Mesenchymal stem cell (in vitro differentiated cells and primary cell): ENCODE measurements around the gene INPP5D.

ENCODE experiments used
- DNase-seq: peaks from one replicate; pipeline ENCODE4 v3.0.0-alpha.2; 2013
- H2AFZ ChIP-seq: one replicate; pipeline ENCODE4 v1.6.1; 2013; ENCODE audit warnings: low read depth, mild to moderate bottlenecking, control low read depth, inconsistent platforms, low read length, moderate library complexity
- H2AK5ac ChIP-seq: 2 replicates; pipeline ENCODE4 v1.6.1; 2013; ENCODE audit warnings: low read length, moderate library complexity, mild to moderate bottlenecking, inconsistent platforms; ENCODE audit not compliant: severe bottlenecking
- H2BK120ac ChIP-seq: one replicate; pipeline ENCODE4 v1.6.1; 2013; ENCODE audit warnings: low read depth, mild to moderate bottlenecking, inconsistent platforms, low read length, moderate library complexity
- H2BK12ac ChIP-seq, 2 experiments: one replicate each; pipeline ENCODE4 v1.6.1; 2013; ENCODE audit warnings: inconsistent platforms in 2 of 2, low read length in 2 of 2, mild to moderate bottlenecking in 2 of 2, moderate library complexity in 2 of 2, control low read depth in 1 of 2
- H2BK15ac ChIP-seq: one replicate; pipeline ENCODE4 v1.6.1; 2013; ENCODE audit warnings: mild to moderate bottlenecking, low read depth, inconsistent platforms; ENCODE audit not compliant: poor library complexity, severe bottlenecking
- H2BK5ac ChIP-seq: 2 replicates; pipeline ENCODE4 v1.6.1; 2013; ENCODE audit warnings: low read depth, mild to moderate bottlenecking, low read length, control low read depth, inconsistent platforms; ENCODE audit not compliant: poor library complexity, severe bottlenecking
- H3K14ac ChIP-seq, 2 experiments: one replicate each; pipeline ENCODE4 v1.6.1; 2013; ENCODE audit warnings: inconsistent platforms in 2 of 2, low read length in 2 of 2, control low read depth in 1 of 2, mild to moderate bottlenecking in 1 of 2, moderate library complexity in 1 of 2
- H3K18ac ChIP-seq, 2 experiments: one replicate each; pipeline ENCODE4 v1.6.1; 2013; ENCODE audit warnings: inconsistent platforms in 2 of 2, low read length in 2 of 2, control low read depth in 1 of 2, low read depth in 1 of 2, mild to moderate bottlenecking in 1 of 2
- H3K23ac ChIP-seq, 2 experiments: one replicate each; pipeline ENCODE4 v1.6.1; 2013; ENCODE audit warnings: inconsistent platforms in 2 of 2, low read length in 2 of 2, mild to moderate bottlenecking in 2 of 2, moderate library complexity in 2 of 2, control low read depth in 1 of 2
- H3K27ac ChIP-seq: 2 replicates; pipeline ENCODE4 v1.5.1; 2013; ENCODE audit warnings: mild to moderate bottlenecking, moderate library complexity, low read length, control low read depth, inconsistent platforms; ENCODE audit not compliant: poor library complexity, severe bottlenecking
- H3K27me3 ChIP-seq, 2 experiments: 2 replicates each; pipeline versions ENCODE4 v1.6.1 to v1.7.0; 2013; ENCODE audit warnings: low read length in 2 of 2, mild to moderate bottlenecking in 2 of 2, moderate library complexity in 2 of 2, control low read depth in 1 of 2, inconsistent platforms in 1 of 2; ENCODE audit not compliant: control insufficient read depth in 1 of 2, insufficient read depth in 1 of 2
- H3K36me3 ChIP-seq, 2 experiments: 2 replicates each; pipeline versions ENCODE4 v1.6.1 to v1.7.0; 2013; ENCODE audit warnings: low read length in 2 of 2, control low read depth in 1 of 2, inconsistent platforms in 1 of 2, low read depth in 1 of 2, mild to moderate bottlenecking in 1 of 2; ENCODE audit not compliant: insufficient read depth in 2 of 2, control insufficient read depth in 1 of 2
- H3K4ac ChIP-seq, 2 experiments: one replicate each; pipeline ENCODE4 v1.6.1; 2013; ENCODE audit warnings: inconsistent platforms in 2 of 2, low read length in 2 of 2, mild to moderate bottlenecking in 2 of 2, moderate library complexity in 2 of 2, control low read depth in 1 of 2, low read depth in 1 of 2
- H3K4me1 ChIP-seq: 2 replicates; pipeline ENCODE4 v1.6.1; 2013; ENCODE audit warnings: low read depth, low read length, control low read depth; ENCODE audit not compliant: control insufficient read depth, insufficient read depth
- H3K4me2 ChIP-seq: 2 replicates; pipeline ENCODE4 v1.6.1; 2013; ENCODE audit warnings: low read length, mild to moderate bottlenecking, inconsistent platforms; ENCODE audit not compliant: poor library complexity, severe bottlenecking
- H3K4me3 ChIP-seq, 2 experiments: 2 replicates each; pipeline versions ENCODE4 v1.5.1 to v1.7.0; 2013; ENCODE audit warnings: low read length in 2 of 2, mild to moderate bottlenecking in 2 of 2, control low read depth in 1 of 2, low read depth in 1 of 2; ENCODE audit not compliant: insufficient read depth in 1 of 2
- H3K79me1 ChIP-seq: replicated peaks from 2 replicates; pipeline ENCODE4 v1.6.1; 2013; ENCODE audit warnings: mild to moderate bottlenecking, control low read depth, low read length, inconsistent platforms; ENCODE audit not compliant: poor library complexity, severe bottlenecking
- H3K9ac ChIP-seq: 2 replicates; pipeline ENCODE4 v1.7.0; 2013; ENCODE audit warnings: mild to moderate bottlenecking, low read length, moderate library complexity
- H3K9me3 ChIP-seq: 2 replicates; pipeline ENCODE4 v1.7.0; 2013; ENCODE audit warnings: mild to moderate bottlenecking, low read length; ENCODE audit not compliant: control insufficient read depth
- H4K8ac ChIP-seq: one replicate; pipeline ENCODE4 v1.6.1; 2013; ENCODE audit warnings: inconsistent platforms, mild to moderate bottlenecking, low read length, moderate library complexity
- H4K91ac ChIP-seq: one replicate; pipeline ENCODE4 v1.6.1; 2013; ENCODE audit warnings: mild to moderate bottlenecking, low read length, inconsistent platforms
- WGBS: methylation state at CpG from one replicate; pipeline ENCODE4 v1.1.7; 2013; ENCODE audit warnings: mixed read lengths; 5-methylcytosine and 5-hydroxymethylcytosine counted together

Gene INPP5D

GRCh38 chr2:233119806-233120205 is 59.7 kb downstream of the INPP5D start:
- no peak overlapping the region for H2BK15ac ChIP-seq
- H2AFZ ChIP-seq: no peak overlapping the region
- no peak overlapping the region for H2BK12ac ChIP-seq
- no peak overlapping the region for H4K91ac ChIP-seq
- no peak overlapping the region for H2AK5ac ChIP-seq
- H3K4me2 ChIP-seq: no peak overlapping the region
- no peaks in the 10 kb centered on the region for H3K79me1 ChIP-seq
- H3K27ac ChIP-seq: no peak overlapping the region
- H3K18ac ChIP-seq: no peak overlapping the region
- peaks cover 24 to 50% of the 10 kb centered on the region in 2 experiments for H3K27me3 ChIP-seq
- no peak overlapping the region for H2BK120ac ChIP-seq
- no peak overlapping the region for H4K8ac ChIP-seq
- no peak overlapping the region for H2BK5ac ChIP-seq
- no peaks in the 10 kb centered on the region for H3K9me3 ChIP-seq
- H3K4me1 ChIP-seq: no peaks in the 10 kb centered on the region
- no peak overlapping the region for H3K14ac ChIP-seq
- no peak for DNase-seq
- H3K23ac ChIP-seq: no peak overlapping the region
- H3K36me3 ChIP-seq: no peaks in the 10 kb centered on the region
- WGBS: 92% methylated on average over 7 of the region's 7 CpGs
- no peak overlapping the region for H3K4me3 ChIP-seq
- H3K9ac ChIP-seq: no peak overlapping the region
- H3K4ac ChIP-seq: no peak overlapping the region

- H3K23ac ChIP-seq: no peak overlapping the region
- H2BK15ac ChIP-seq: no peak overlapping the region
- DNase-seq: no peak
- 86% methylated on average over 2 of the region's 2 CpGs for WGBS
- no peaks in the 10 kb centered on the region for H3K79me1 ChIP-seq
- H2AK5ac ChIP-seq: no peak overlapping the region
- no peaks in the 10 kb centered on the region for H3K9me3 ChIP-seq
- H4K8ac ChIP-seq: no peak overlapping the region
- no peak overlapping the region for H4K91ac ChIP-seq
- no peak overlapping the region for H2BK5ac ChIP-seq
- no peaks in the 10 kb centered on the region for H3K4me1 ChIP-seq
- no peak overlapping the region for H2AFZ ChIP-seq
- no peak overlapping the region for H3K4me2 ChIP-seq
- no peak overlapping the region for H3K27ac ChIP-seq
- no peak overlapping the region for H3K9ac ChIP-seq
- no peaks in the 10 kb centered on the region for H3K36me3 ChIP-seq
- no peak overlapping the region for H2BK12ac ChIP-seq
- no peak overlapping the region for H3K18ac ChIP-seq
- H3K4me3 ChIP-seq: no peak overlapping the region
- H3K14ac ChIP-seq: no peak overlapping the region
- H2BK120ac ChIP-seq: no peak overlapping the region
- no peak overlapping the region for H3K4ac ChIP-seq
- H3K27me3 ChIP-seq: peaks cover 19 to 51% of the 10 kb centered on the region in 2 experiments
Measured at GRCh38 chr2:233120459-233120858, 60.3 kb downstream of the INPP5D start.

- H2BK120ac ChIP-seq: no peak overlapping the region
- WGBS: 81% methylated on average over 13 of the region's 13 CpGs
Measured at GRCh38 chr2:233121856-233122255, 61.7 kb downstream of the INPP5D start.

GRCh38 chr2:233122541-233122940 is 62.4 kb downstream of the INPP5D start:
- H3K23ac ChIP-seq: no peak overlapping the region
- H3K4ac ChIP-seq: no peak overlapping the region
- no peak overlapping the region for H3K18ac ChIP-seq
- H4K8ac ChIP-seq: no peak overlapping the region
- DNase-seq: no peak
- H2BK12ac ChIP-seq: no peak overlapping the region
- no peak overlapping the region for H3K4me3 ChIP-seq
- H3K4me2 ChIP-seq: no peak overlapping the region
- H3K36me3 ChIP-seq: no peaks in the 10 kb centered on the region
- no peak overlapping the region for H3K14ac ChIP-seq
- H3K79me1 ChIP-seq: no peaks in the 10 kb centered on the region
- 94% methylated on average over 5 of the region's 5 CpGs for WGBS
- no peak overlapping the region for H2BK120ac ChIP-seq
- no peaks in the 10 kb centered on the region for H3K9me3 ChIP-seq
- no peak overlapping the region for H2AK5ac ChIP-seq
- no peak overlapping the region for H2AFZ ChIP-seq
- H3K9ac ChIP-seq: no peak overlapping the region
- H2BK5ac ChIP-seq: no peak overlapping the region
- no peaks in the 10 kb centered on the region for H3K4me1 ChIP-seq
- H3K27ac ChIP-seq: no peak overlapping the region
- no peak overlapping the region for H4K91ac ChIP-seq
- no peak overlapping the region for H2BK15ac ChIP-seq
- H3K27me3 ChIP-seq: peaks cover 15 to 47% of the 10 kb centered on the region in 2 experiments

More at GRCh38 chr2:233121856-233122255, 61.7 kb downstream of the INPP5D start:
- Histone ChIP-seq H3K27ac (no peak overlapping the region), H2BK15ac (no peak overlapping the region), H3K4ac (no peak overlapping the region), H3K4me3 (no peak overlapping the region), H2AK5ac (no peak overlapping the region), H4K91ac (no peak overlapping the region), H2BK5ac (no peak overlapping the region), H3K18ac (no peak overlapping the region), H2AFZ (no peak overlapping the region), H3K9ac (no peak overlapping the region), H2BK12ac (no peak overlapping the region), H3K14ac (no peak overlapping the region), H3K4me2 (no peak overlapping the region), H3K27me3 (peaks cover 15 to 48% of the 10 kb centered on the region in 2 experiments), H3K36me3 (no peaks in the 10 kb centered on the region), H3K4me1 (no peaks in the 10 kb centered on the region), H3K79me1 (no peaks in the 10 kb centered on the region), H3K23ac (no peak overlapping the region), H3K9me3 (no peaks in the 10 kb centered on the region), H4K8ac (no peak overlapping the region)
- no peak for DNase-seq
